ENCODE data around the gene EFNB2.

- TF ChIP-seq SAP30 (IDR thresholded peaks at IDR 0.05; ENCODE audit: borderline replicate concordance, insufficient read depth, low read depth, low read length, poor library complexity, severe bottlenecking) (no peak), GATAD2A (IDR thresholded peaks at IDR 0.05) (no peak), ZNF174 (CRISPR knock-in tag; IDR thresholded peaks at IDR 0.05) (no peak), ZNF77 (CRISPR knock-in tag; IDR thresholded peaks at IDR 0.05) (no peak), MXD1 (CRISPR knock-in tag; IDR thresholded peaks at IDR 0.05; ENCODE audit: borderline replicate concordance, poor library complexity, severe bottlenecking) (no peak), GABPA (tag; conservative IDR thresholded peaks at IDR 0.05; ENCODE audit: low read depth) (no peak), FOS (IDR thresholded peaks at IDR 0.05; ENCODE audit: extremely low read depth, insufficient read length) (no peak), POLR2AphosphoS5 (IDR thresholded peaks at IDR 0.05; ENCODE audit: control insufficient read depth, insufficient read depth, low read depth, low read length) (no peak), MLLT1 (IDR thresholded peaks at IDR 0.05) (no peak), HNRNPL (IDR thresholded peaks at IDR 0.05; ENCODE audit: low read depth, low read length) (no peak), MNT (conservative IDR thresholded peaks at IDR 0.05) (no peak)
These were observed 26.8 kb upstream of the EFNB2 start for GRCh38 chr13:106562301-106562700.

All from K562 (cell line).